Trophoblast cell (in vitro differentiated cells and primary cell): Measurements from ENCODE around the gene EIF3A.

Experiments used
- DNase-seq, 2 donors: peaks; one replicate each; pipeline ENCODE4 v3.0.0-alpha.2; 2016
- H2AFZ ChIP-seq: 2 replicates; pipeline ENCODE4 v1.6.1; 2013; ENCODE audit warnings: low read length, moderate library complexity, mild to moderate bottlenecking; ENCODE audit not compliant: insufficient read depth, poor library complexity
- H2AK5ac ChIP-seq: 2 replicates; pipeline ENCODE4 v1.6.1; 2013; ENCODE audit warnings: mild to moderate bottlenecking, low read length
- H2BK120ac ChIP-seq: 2 replicates; pipeline ENCODE4 v1.6.1; 2013; ENCODE audit warnings: low read length, mild to moderate bottlenecking, moderate library complexity; ENCODE audit not compliant: insufficient read depth, poor library complexity
- H2BK12ac ChIP-seq: 2 replicates; pipeline ENCODE4 v1.6.1; 2013; ENCODE audit warnings: mild to moderate bottlenecking, low read length, moderate library complexity
- H2BK5ac ChIP-seq: 2 replicates; pipeline ENCODE4 v1.6.1; 2013; ENCODE audit warnings: low read length, low read depth, moderate library complexity, mild to moderate bottlenecking; ENCODE audit not compliant: poor library complexity
- H3K14ac ChIP-seq: 2 replicates; pipeline ENCODE4 v1.6.1; 2013; ENCODE audit warnings: mild to moderate bottlenecking, low read length
- H3K18ac ChIP-seq: 2 replicates; pipeline ENCODE4 v1.6.1; 2013; ENCODE audit warnings: mild to moderate bottlenecking, low read length
- H3K23ac ChIP-seq: 2 replicates; pipeline ENCODE4 v1.6.1; 2013; ENCODE audit warnings: low read length
- H3K27ac ChIP-seq: 2 replicates; pipeline ENCODE4 v1.5.1; 2013; ENCODE audit warnings: low read depth, mild to moderate bottlenecking, inconsistent platforms, low read length, moderate library complexity
- H3K27me3 ChIP-seq: 2 replicates; pipeline ENCODE4 v1.6.1; 2013; ENCODE audit warnings: inconsistent platforms, mild to moderate bottlenecking, low read length, moderate library complexity; ENCODE audit not compliant: insufficient read depth
- H3K36me3 ChIP-seq, 2 experiments: 1 replicate in 1 of 2; 2 replicates in 1 of 2; pipeline ENCODE4 v1.6.1; 2013; ENCODE audit warnings: low read length in 2 of 2, mild to moderate bottlenecking in 2 of 2, moderate library complexity in 1 of 2; ENCODE audit not compliant: insufficient read depth in 2 of 2, control insufficient read depth in 1 of 2
- H3K4ac ChIP-seq: 2 replicates; pipeline ENCODE4 v1.6.1; 2013; ENCODE audit warnings: low read depth, mild to moderate bottlenecking, low read length, moderate library complexity
- H3K4me1 ChIP-seq, 2 experiments: 1 replicate in 1 of 2; 2 replicates in 1 of 2; pipeline ENCODE4 v1.6.1; 2013; ENCODE audit warnings: low read length in 2 of 2, mild to moderate bottlenecking in 2 of 2, moderate library complexity in 1 of 2; ENCODE audit not compliant: insufficient read depth in 2 of 2, control insufficient read depth in 1 of 2
- H3K4me2 ChIP-seq: 2 replicates; pipeline ENCODE4 v1.6.1; 2013; ENCODE audit warnings: inconsistent platforms, mild to moderate bottlenecking, low read length, moderate library complexity
- H3K4me3 ChIP-seq: 2 replicates; pipeline ENCODE4 v1.5.1; 2013; ENCODE audit warnings: mild to moderate bottlenecking, low read depth, low read length, inconsistent platforms
- H3K79me1 ChIP-seq: one replicate; pipeline ENCODE4 v1.6.1; 2013; ENCODE audit warnings: low read length
- H3K79me2 ChIP-seq: 2 replicates; pipeline ENCODE4 v1.6.1; 2013; ENCODE audit warnings: low read length, mild to moderate bottlenecking; ENCODE audit not compliant: control insufficient read depth, insufficient read depth, poor library complexity
- H3K9ac ChIP-seq: 2 replicates; pipeline ENCODE4 v1.6.1; 2013; ENCODE audit warnings: mild to moderate bottlenecking, low read length
- H3K9me3 ChIP-seq: 2 replicates; pipeline ENCODE4 v1.6.1; 2013; ENCODE audit warnings: low read depth, mild to moderate bottlenecking, control low read depth, inconsistent platforms, low read length; ENCODE audit not compliant: insufficient read depth
- H4K12ac ChIP-seq: 2 replicates; pipeline ENCODE4 v1.6.1; 2013; ENCODE audit warnings: low read depth, mild to moderate bottlenecking, low read length, moderate library complexity
- H4K8ac ChIP-seq: 2 replicates; pipeline ENCODE4 v1.6.1; 2013; ENCODE audit warnings: low read depth, mild to moderate bottlenecking, low read length, moderate library complexity
- H4K91ac ChIP-seq: one replicate; pipeline ENCODE4 v1.6.1; 2013; ENCODE audit warnings: low read depth, mild to moderate bottlenecking, low read length, moderate library complexity
- WGBS: extraction: QIAGEN DNeasy Blood & Tissue Kit; methylation state at CpG from one replicate; pipeline ENCODE4 v1.1.7; 2013; ENCODE audit warnings: missing lambda C conversion rate; ENCODE audit not compliant: insufficient read length, insufficient coverage; ENCODE audit errors: extremely low coverage; 5-methylcytosine and 5-hydroxymethylcytosine counted together

EIF3A gene

DNA sequence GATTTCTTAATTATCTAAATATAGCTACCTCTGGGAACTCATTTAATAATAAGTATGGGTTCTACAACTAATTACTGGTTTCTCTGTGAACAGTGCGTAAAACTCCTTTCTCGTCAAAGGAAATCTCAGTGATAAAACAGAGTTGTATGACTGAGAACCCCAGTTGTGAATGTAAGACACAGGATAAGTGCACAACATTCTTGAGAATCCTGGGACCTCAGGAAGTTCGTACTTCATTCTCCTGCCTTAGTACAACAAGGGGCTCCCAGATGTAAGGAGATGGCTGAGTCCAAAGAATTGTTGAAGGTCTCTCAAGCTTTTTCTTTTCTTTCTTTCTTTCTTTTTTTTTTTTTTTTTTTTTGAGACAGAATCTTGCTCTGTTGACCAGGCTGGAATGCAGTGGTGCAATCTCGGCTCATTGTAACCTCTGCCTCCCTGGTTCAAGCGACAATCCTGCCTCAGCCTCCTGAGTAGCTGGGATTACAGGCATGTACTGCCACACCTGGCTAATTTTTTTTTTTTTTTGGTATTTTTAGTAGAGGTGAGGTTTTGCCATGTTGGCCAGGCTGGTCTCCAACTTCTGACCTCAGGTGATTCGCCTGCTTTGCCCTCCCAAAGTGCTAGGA is 35.8 kb upstream of the EIF3A start:
- Histone ChIP-seq H3K18ac (no peak overlapping the region), H2AFZ (no peak overlapping the region), H3K9ac (no peak overlapping the region), H4K8ac (no peak overlapping the region), H3K79me1 (peaks cover 7% of the 10 kb centered on the region), H3K36me3 (peaks cover 31 to 37% of the 10 kb centered on the region in 2 experiments), H2AK5ac (no peak overlapping the region), H2BK5ac (no peak overlapping the region), H3K27me3 (no peaks in the 10 kb centered on the region), H3K4ac (no peak overlapping the region), H4K91ac (no peak overlapping the region), H3K4me1 (peaks cover 7 to 9% of the 10 kb centered on the region in 2 experiments), H3K4me2 (no peak overlapping the region), H3K79me2 (no peaks in the 10 kb centered on the region), H3K27ac (peak overlapping the region; percentile 77), H3K23ac (no peak overlapping the region), H2BK120ac (no peak overlapping the region), H2BK12ac (no peak overlapping the region), H4K12ac (no peak overlapping the region), H3K4me3 (no peak overlapping the region), H3K9me3 (no peaks in the 10 kb centered on the region), H3K14ac (no peak overlapping the region)
- DNase-seq, result peak in 1 of 2 donors; percentile 65
- no CpG with 5 or more reads among the region's 6 CpGs for WGBS

DNA sequence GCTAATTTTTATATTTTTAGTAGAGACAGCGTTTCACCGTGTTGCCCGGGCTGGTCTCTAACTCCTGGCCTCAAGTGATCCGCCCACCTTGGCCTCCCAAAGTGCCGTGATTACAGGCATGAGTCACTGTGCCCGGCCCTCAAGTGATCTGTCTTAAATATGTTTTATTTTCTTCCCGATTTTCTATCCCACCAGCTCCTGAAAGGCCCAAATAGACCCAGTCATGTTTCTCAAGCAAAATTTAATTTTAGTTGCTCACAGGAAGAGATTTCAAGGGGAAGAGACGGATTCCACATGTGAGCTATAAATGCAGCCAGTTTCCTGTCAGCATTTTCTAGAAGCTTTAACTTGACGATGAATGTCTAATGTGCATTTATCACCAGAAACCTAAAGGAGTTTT is 35.3 kb upstream of the EIF3A start:
- no peak overlapping the region for H3K4me3 ChIP-seq
- no peaks in the 10 kb centered on the region for H3K79me2 ChIP-seq
- peaks cover 7 to 9% of the 10 kb centered on the region in 2 experiments for H3K4me1 ChIP-seq
- H3K79me1 ChIP-seq, result peaks cover 7% of the 10 kb centered on the region
- no peak for DNase-seq
- no peak overlapping the region for H3K9ac ChIP-seq
- no peak overlapping the region for H2AK5ac ChIP-seq
- H4K8ac ChIP-seq, result no peak overlapping the region
- H4K91ac ChIP-seq, result peak overlapping the region; percentile 5
- no peak overlapping the region for H3K4me2 ChIP-seq
- H3K36me3 ChIP-seq, result peaks cover 26 to 33% of the 10 kb centered on the region in 2 experiments
- H3K27me3 ChIP-seq, result no peaks in the 10 kb centered on the region
- H3K14ac ChIP-seq, result no peak overlapping the region
- no peaks in the 10 kb centered on the region for H3K9me3 ChIP-seq
- peak overlapping the region; percentile 64 for H3K27ac ChIP-seq
- H4K12ac ChIP-seq, result no peak overlapping the region
- H2BK12ac ChIP-seq, result no peak overlapping the region
- no peak overlapping the region for H3K4ac ChIP-seq
- no peak overlapping the region for H2BK120ac ChIP-seq
- peak overlapping the region; percentile 9 for H2BK5ac ChIP-seq
- no peak overlapping the region for H3K23ac ChIP-seq
- no peak overlapping the region for H3K18ac ChIP-seq
- no peak overlapping the region for H2AFZ ChIP-seq
- no CpG with 5 or more reads among the region's 9 CpGs for WGBS

- Histone ChIP-seq H4K91ac (no peak overlapping the region), H2AK5ac (no peak overlapping the region), H3K79me1 (peaks cover 7% of the 10 kb centered on the region), H2AFZ (no peak overlapping the region), H3K79me2 (no peaks in the 10 kb centered on the region), H3K4me3 (no peak overlapping the region), H3K4me1 (peaks cover 7 to 9% of the 10 kb centered on the region in 2 experiments), H3K9me3 (no peaks in the 10 kb centered on the region), H3K4me2 (no peak overlapping the region), H2BK5ac (no peak overlapping the region), H3K27me3 (no peaks in the 10 kb centered on the region), H3K18ac (no peak overlapping the region), H2BK12ac (no peak overlapping the region), H3K4ac (no peak overlapping the region), H4K12ac (no peak overlapping the region), H4K8ac (no peak overlapping the region), H3K27ac (peak overlapping the region; percentile 52), H3K14ac (no peak overlapping the region), H3K23ac (no peak overlapping the region), H3K9ac (no peak overlapping the region), H3K36me3 (peaks cover 26 to 32% of the 10 kb centered on the region in 2 experiments), H2BK120ac (no peak overlapping the region)
- peak; percentile 85 to 94 for DNase-seq
- no CpG with 5 or more reads among the region's 11 CpGs for WGBS
Measured at GRCh38 chr10:119113751-119114732, 33.4 kb upstream of the EIF3A start.

- H3K4me3 ChIP-seq, result no peak overlapping the region
- H3K9me3 ChIP-seq, result no peaks in the 10 kb centered on the region
- H3K4me1 ChIP-seq, result peaks cover 7 to 9% of the 10 kb centered on the region in 2 experiments
- no peak overlapping the region for H3K23ac ChIP-seq
- no peak overlapping the region for H3K18ac ChIP-seq
- H3K4me2 ChIP-seq, result no peak overlapping the region
- no peak overlapping the region for H4K12ac ChIP-seq
- no peaks in the 10 kb centered on the region for H3K79me2 ChIP-seq
- no peak overlapping the region for H2BK120ac ChIP-seq
- H3K9ac ChIP-seq, result no peak overlapping the region
- no peak overlapping the region for H2AFZ ChIP-seq
- H2BK5ac ChIP-seq, result no peak overlapping the region
- H2BK12ac ChIP-seq, result no peak overlapping the region
- DNase-seq, result peak; percentile 39 to 90
- H3K27ac ChIP-seq, result no peak overlapping the region
- whole genome bisulfite sequencing, result no CpG with 5 or more reads among the region's 4 CpGs
- H2AK5ac ChIP-seq, result no peak overlapping the region
- H3K4ac ChIP-seq, result no peak overlapping the region
- peaks cover 22 to 29% of the 10 kb centered on the region in 2 experiments for H3K36me3 ChIP-seq
- no peak overlapping the region for H4K8ac ChIP-seq
- H4K91ac ChIP-seq, result no peak overlapping the region
- no peak overlapping the region for H3K14ac ChIP-seq
- H3K79me1 ChIP-seq, result peaks cover 5% of the 10 kb centered on the region
- H3K27me3 ChIP-seq, result no peaks in the 10 kb centered on the region
Measured at GRCh38 chr10:119112056-119112455, 31.4 kb upstream of the EIF3A start.
